ENCODE measurements around the gene BANK1. TPM values are rescaled to one million over a fixed set of nuclear protein-coding genes. Genes with fewer than 3 reads are reported as not detected.

Gene BANK1
- total and polyA plus RNA-seq, 2 of the 8 experiments (the other 6 are each of a cell fraction or from before 2014, with no cell fraction given) = 0.59 to 0.93 TPM

GRCh38 chr4:101853691-101854090 is 63.2 kb downstream of the BANK1 start (continued):
- TF ChIP-seq, protein P1, sequence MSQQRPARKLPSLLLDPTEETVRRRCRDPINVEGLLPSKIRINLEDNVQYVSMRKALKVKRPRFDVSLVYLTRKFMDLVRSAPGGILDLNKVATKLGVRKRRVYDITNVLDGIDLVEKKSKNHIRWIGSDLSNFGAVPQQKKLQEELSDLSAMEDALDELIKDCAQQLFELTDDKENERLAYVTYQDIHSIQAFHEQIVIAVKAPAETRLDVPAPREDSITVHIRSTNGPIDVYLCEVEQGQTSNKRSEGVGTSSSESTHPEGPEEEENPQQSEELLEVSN (IDR thresholded peaks at IDR 0.05) = no peak
- TF ChIP-seq, protein P2, sequence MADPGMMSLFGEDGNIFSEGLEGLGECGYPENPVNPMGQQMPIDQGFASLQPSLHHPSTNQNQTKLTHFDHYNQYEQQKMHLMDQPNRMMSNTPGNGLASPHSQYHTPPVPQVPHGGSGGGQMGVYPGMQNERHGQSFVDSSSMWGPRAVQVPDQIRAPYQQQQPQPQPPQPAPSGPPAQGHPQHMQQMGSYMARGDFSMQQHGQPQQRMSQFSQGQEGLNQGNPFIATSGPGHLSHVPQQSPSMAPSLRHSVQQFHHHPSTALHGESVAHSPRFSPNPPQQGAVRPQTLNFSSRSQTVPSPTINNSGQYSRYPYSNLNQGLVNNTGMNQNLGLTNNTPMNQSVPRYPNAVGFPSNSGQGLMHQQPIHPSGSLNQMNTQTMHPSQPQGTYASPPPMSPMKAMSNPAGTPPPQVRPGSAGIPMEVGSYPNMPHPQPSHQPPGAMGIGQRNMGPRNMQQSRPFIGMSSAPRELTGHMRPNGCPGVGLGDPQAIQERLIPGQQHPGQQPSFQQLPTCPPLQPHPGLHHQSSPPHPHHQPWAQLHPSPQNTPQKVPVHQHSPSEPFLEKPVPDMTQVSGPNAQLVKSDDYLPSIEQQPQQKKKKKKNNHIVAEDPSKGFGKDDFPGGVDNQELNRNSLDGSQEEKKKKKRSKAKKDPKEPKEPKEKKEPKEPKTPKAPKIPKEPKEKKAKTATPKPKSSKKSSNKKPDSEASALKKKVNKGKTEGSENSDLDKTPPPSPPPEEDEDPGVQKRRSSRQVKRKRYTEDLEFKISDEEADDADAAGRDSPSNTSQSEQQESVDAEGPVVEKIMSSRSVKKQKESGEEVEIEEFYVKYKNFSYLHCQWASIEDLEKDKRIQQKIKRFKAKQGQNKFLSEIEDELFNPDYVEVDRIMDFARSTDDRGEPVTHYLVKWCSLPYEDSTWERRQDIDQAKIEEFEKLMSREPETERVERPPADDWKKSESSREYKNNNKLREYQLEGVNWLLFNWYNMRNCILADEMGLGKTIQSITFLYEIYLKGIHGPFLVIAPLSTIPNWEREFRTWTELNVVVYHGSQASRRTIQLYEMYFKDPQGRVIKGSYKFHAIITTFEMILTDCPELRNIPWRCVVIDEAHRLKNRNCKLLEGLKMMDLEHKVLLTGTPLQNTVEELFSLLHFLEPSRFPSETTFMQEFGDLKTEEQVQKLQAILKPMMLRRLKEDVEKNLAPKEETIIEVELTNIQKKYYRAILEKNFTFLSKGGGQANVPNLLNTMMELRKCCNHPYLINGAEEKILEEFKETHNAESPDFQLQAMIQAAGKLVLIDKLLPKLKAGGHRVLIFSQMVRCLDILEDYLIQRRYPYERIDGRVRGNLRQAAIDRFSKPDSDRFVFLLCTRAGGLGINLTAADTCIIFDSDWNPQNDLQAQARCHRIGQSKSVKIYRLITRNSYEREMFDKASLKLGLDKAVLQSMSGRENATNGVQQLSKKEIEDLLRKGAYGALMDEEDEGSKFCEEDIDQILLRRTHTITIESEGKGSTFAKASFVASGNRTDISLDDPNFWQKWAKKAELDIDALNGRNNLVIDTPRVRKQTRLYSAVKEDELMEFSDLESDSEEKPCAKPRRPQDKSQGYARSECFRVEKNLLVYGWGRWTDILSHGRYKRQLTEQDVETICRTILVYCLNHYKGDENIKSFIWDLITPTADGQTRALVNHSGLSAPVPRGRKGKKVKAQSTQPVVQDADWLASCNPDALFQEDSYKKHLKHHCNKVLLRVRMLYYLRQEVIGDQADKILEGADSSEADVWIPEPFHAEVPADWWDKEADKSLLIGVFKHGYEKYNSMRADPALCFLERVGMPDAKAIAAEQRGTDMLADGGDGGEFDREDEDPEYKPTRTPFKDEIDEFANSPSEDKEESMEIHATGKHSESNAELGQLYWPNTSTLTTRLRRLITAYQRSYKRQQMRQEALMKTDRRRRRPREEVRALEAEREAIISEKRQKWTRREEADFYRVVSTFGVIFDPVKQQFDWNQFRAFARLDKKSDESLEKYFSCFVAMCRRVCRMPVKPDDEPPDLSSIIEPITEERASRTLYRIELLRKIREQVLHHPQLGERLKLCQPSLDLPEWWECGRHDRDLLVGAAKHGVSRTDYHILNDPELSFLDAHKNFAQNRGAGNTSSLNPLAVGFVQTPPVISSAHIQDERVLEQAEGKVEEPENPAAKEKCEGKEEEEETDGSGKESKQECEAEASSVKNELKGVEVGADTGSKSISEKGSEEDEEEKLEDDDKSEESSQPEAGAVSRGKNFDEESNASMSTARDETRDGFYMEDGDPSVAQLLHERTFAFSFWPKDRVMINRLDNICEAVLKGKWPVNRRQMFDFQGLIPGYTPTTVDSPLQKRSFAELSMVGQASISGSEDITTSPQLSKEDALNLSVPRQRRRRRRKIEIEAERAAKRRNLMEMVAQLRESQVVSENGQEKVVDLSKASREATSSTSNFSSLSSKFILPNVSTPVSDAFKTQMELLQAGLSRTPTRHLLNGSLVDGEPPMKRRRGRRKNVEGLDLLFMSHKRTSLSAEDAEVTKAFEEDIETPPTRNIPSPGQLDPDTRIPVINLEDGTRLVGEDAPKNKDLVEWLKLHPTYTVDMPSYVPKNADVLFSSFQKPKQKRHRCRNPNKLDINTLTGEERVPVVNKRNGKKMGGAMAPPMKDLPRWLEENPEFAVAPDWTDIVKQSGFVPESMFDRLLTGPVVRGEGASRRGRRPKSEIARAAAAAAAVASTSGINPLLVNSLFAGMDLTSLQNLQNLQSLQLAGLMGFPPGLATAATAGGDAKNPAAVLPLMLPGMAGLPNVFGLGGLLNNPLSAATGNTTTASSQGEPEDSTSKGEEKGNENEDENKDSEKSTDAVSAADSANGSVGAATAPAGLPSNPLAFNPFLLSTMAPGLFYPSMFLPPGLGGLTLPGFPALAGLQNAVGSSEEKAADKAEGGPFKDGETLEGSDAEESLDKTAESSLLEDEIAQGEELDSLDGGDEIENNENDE (IDR thresholded peaks at IDR 0.05; ENCODE audit: insufficient replicate concordance, low read length) = no peak
